Coronary artery (tissue), 2 donors: ENCODE measurements around the gene CD164.

Source experiments
- DNase-seq: peaks from one replicate; pipeline ENCODE4 v3.0.0-alpha.2; 2017; ENCODE audit warnings: low spot score
- H3K27ac ChIP-seq, 2 donors: fragments of 200-600 bp; sonication (generic); one replicate each; pipeline ENCODE4 v1.5.1; 2016 to 2019
- H3K4me3 ChIP-seq: fragments of 200-600 bp; sonication (generic); 2 replicates; pipeline ENCODE4 v1.5.1; 2016; ENCODE audit warnings: mild to moderate bottlenecking, moderate library complexity
- CTCF ChIP-seq: fragments of 200-600 bp; sonication (generic); IDR thresholded peaks from one replicate; pipeline ENCODE4 v1.5.1; 2019; ENCODE audit warnings: antibody characterized with exemption

Gene CD164

GRCh38 chr6:109358204-109358603 lies 24.1 kb downstream of the CD164 start:
- H3K27ac ChIP-seq: no peak overlapping the region
- no peak for TF ChIP-seq CTCF
- no peak for DNase-seq
- H3K4me3 ChIP-seq: no peak overlapping the region

GRCh38 chr6:109356237-109356636 lies 26.0 kb downstream of the CD164 start:
- no peak overlapping the region for H3K27ac ChIP-seq
- no peak for TF ChIP-seq CTCF

GRCh38 chr6:109351231-109352130 lies 30.8 kb downstream of the CD164 start:
- H3K4me3 ChIP-seq: no peak overlapping the region
- H3K27ac ChIP-seq: no peak overlapping the region
- no peak for DNase-seq
- no peak for TF ChIP-seq CTCF

More at GRCh38 chr6:109356237-109356636, 26.0 kb downstream of the CD164 start:
- H3K4me3 ChIP-seq: no peak overlapping the region
- DNase-seq: no peak

- no peak for TF ChIP-seq CTCF
- Histone ChIP-seq H3K27ac (peak overlapping the region; percentile 22 to 53), H3K4me3 (no peak overlapping the region)
- no peak for DNase-seq
These were observed 32.8 kb downstream of the CD164 start for GRCh38 chr6:109349419-109349987.

GRCh38 chr6:109348226-109348625 lies 34.0 kb downstream of the CD164 start:
- H3K27ac ChIP-seq: no peak overlapping the region
- no peak overlapping the region for H3K4me3 ChIP-seq
- DNase-seq: no peak
- TF ChIP-seq CTCF: no peak

GRCh38 chr6:109347779-109348178 lies 34.5 kb downstream of the CD164 start:
- H3K27ac ChIP-seq: no peak overlapping the region
- DNase-seq: no peak

More at GRCh38 chr6:109347779-109348178, 34.5 kb downstream of the CD164 start:
- no peak for TF ChIP-seq CTCF
- H3K4me3 ChIP-seq: no peak overlapping the region
